NCI-H2196 (cell line): ENCODE data around the gene EIF6.
"Not testable (repeated sequence)": the region's sequence is repeated elsewhere in the genome, so short reads cannot be mapped to it uniquely, and the experiment has no call there.

Experiments used
- DNase-seq: peaks from one replicate; lab custom pipeline; 2025; ENCODE audit not compliant: unreplicated experiment; lab: John Stamatoyannopoulos, UW

The EIF6 gene

GRCh38 chr20:35262731-35263531 lies 21.6 kb downstream of the EIF6 start:
- DNase-seq: not testable (repeated sequence)

DNA sequence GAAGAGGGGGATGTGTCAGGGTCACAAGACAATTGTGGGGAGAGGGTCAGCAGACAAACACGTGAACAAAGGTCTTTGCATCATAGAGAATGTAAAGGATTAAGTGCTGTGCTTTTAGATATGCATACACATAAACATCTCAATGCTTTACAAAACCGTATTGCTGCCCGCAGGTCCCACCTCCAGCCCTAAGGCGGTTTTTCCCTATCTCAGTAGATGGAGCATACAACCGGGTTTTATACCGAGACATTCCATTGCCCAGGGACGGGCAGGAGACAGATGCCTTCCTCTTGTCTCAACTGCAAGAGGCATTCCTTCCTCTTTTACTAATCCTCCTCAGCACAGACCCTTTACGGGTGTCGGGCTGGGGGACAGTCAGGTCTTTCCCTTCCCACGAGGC lies 22.3 kb downstream of the EIF6 start:
- not testable (repeated sequence) for DNase-seq

GRCh38 chr20:35260426-35260825 lies 24.1 kb downstream of the EIF6 start:
- DNase-seq: no peak

DNA sequence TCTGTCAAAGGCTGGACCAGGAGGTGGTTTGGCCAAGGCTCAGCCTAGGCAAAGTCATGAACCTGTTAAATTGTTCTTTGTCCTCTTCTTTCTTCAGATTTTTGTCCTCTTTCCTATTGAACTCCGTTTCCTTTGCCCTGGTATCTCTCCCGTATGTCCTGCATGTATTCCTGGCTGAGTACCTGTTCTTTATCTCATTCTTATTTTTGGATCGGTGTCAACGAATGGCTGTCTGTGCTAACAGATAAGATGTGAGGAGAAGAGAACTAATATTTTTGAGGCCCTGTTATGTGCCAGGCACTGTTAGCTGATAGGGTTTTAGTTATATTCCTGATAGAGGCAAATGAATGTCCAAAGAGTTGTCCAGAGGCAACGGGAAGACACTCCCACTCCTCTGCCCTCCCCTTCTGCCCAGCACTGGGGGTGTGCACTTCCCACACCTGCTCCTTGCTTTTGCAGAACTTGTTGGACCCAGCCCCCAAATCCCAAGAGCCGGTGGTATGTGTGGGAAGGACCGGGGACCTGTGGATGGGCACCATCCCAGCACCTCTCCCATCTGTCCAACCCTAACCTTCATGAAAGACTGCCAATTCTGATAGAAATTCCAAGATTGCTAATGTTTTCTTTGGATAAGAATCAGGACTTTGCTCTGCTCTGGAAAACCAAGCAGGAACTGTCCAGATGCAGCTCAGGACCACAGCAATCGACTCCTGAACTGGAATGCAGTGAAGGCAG lies 27.2 kb downstream of the EIF6 start:
- no peak for DNase-seq

- DNase-seq: no peak
Measured at GRCh38 chr20:35254448-35254999, 30.0 kb downstream of the EIF6 start.

DNA sequence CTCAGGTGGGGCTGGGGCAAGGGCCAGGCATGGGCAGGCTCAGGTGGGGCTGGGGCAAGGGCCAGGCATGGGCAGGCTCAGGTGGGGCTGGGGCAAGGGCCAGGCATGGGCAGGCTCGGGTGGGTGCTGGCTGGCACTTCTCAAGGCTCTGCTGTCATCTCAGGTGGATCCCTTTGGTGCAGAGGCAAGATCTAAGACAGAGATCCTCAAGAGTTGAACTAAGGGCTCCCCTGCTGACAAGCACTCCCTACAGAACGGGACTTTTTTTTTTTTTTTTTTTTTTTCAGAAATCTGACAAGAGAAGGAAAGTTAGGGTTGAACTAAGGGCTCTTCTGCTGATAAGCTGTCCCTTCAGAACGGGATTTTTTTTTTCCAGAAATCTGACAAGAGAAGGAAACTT lies 31.6 kb downstream of the EIF6 start:
- no peak for DNase-seq

DNA sequence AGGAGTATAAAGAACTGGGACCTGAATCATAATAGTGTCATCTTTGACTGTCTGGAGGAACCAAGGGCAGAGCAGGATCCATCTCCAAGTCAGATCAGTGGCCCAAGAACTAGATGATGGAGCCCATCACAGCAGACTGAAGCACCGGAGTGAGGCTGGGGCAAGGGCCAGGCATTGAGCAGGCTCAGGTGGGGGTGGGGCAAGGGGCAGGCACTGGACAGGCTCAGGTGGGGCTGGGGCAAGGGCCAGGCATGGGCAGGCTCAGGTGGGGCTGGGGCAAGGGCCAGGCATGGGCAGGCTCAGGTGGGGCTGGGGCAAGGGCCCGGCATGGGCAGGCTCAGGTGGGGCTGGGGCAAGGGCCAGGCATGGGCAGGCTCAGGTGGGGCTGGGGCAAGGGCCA lies 32.0 kb downstream of the EIF6 start:
- DNase-seq: not testable (repeated sequence)

DNA sequence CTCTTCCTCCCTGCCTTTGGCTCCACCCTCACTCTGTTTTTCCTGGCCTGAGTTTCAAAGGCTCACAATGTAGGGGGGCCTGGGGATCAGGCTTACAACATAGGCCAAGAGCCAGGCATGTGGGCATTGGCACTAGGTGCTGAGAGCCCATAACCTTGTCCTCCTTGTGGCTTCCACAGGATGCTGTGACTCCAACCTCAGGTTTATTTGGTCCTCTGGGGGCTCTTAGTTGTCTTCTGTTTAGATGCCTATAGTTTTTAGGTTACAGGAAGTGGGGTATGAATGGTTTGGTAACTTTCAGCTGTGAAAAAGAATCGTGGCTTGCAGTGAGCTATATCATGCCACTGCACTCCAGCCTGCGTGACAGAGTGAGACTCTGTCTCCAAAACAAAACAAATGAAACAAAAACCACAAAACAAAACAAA lies 32.5 kb downstream of the EIF6 start:
- no peak for DNase-seq

- no peak for DNase-seq
Measured at GRCh38 chr20:35251613-35251940, 33.0 kb downstream of the EIF6 start.

- DNase-seq: no peak
Measured at GRCh38 chr20:35248641-35249475, 35.7 kb downstream of the EIF6 start.

DNA sequence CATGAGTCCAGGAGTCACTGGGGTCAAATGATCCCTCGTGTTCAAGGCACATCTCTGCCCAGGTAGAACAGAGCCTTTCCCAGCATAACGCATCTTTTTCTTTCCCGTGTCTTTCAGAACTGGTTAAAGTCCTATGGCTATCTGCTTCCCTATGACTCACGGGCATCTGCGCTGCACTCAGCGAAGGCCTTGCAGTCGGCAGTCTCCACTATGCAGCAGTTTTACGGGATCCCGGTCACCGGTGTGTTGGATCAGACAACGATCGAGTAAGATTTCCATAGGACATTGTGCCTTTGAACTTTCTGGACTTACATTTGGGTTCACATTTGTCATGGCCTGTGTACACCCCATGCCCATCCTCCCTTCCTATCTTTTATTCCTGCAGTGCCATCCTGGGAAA lies 37.8 kb downstream of the EIF6 start:
- no peak for DNase-seq

- DNase-seq: no peak
Measured at GRCh38 chr20:35243986-35244385, 40.6 kb downstream of the EIF6 start.

- no peak for DNase-seq
Measured at GRCh38 chr20:35243317-35243716, 41.3 kb downstream of the EIF6 start.

DNA sequence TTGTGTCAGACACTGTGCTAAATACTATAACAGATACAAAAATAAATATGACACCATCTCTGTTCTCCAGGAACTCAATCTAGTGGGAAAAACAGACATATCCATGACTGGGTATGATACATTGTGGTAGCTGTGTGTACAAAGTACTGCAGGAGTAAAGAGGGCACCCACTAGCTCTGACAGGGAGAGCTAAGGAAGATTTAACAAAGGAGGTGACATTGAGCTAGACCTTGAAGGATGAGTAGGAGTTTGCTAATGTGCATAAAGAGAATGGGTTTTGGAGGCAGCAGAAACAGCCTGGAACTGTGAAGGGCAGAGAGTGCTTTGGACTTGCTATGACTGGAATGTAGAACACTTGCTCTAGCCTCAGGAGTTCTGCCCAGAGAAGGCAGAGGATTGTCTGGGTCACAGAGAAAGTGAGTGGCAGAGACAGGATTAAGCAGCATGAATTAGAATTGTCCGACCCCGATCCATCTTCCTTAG lies 43.7 kb downstream of the EIF6 start:
- no peak for DNase-seq

DNA sequence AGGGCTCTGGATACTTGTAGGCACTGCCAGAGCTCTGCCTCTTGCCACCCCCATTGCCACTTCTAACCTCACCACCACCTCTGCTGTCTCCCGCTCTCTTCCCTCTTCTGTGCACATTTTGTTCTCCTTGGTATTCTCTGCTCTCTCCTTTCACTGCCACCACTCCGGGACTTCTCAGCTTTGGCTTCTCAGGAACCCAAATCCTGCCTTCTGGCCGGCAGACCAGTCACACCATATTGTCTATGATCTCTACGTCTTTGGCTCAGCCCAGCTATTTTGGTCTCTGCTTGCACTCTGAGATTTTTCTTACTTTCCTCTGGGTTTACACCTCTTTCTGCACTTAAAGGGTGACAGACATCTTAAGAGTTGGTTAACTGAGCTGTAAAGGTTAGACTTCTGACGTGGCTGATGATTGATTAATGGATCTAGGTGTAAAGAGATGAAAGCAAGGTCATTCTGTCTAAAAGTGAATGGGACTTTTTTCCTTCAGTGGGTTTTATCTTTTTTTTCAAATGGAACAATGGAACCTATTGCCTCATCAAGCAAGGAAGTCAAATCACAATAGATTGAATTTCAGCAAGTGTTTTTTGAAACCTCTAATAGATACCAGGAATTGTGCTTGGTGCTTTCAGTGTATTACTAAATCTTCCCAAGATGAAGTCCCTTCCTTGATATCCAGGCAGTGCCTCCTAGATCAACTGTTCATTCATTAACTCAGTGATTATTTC lies 44.3 kb downstream of the EIF6 start:
- no peak for DNase-seq

DNA sequence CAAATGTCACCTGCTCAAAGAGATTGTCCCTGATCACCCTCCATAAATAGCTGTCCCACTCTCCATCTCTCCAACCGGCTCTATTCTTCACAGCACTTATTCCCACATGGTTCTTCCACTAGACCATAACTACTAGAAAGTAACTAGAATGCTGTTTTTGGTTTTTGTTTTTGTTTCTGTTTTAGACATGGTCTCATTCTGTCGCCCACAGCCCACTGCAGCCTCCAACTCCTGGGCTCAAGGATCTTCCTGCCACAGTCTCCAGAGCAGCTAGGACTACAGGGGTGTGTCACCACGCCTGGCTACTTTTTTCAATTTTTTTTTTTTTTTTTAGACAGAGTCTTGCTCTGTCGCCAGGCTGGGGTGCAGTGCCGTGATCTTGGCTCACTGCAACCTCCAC lies 45.8 kb downstream of the EIF6 start:
- DNase-seq: no peak

DNA sequence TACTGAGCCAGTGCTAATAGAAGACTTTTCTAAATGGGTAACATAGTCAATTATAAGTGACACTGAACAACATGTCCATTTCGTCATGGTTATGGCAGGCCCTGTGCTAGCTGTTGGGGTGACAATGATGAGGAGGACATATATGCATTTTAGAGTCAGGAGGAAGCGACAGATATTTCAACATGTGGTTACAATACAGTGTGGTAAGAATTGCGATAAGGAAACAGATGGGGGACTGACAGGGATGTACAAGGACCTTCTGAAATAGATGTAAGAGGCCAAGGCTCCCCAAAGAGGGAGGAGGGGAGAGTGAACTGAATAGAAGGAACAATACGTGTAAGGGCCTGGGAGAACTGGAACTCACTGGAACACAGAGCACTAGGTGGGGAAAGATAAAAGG lies 46.4 kb downstream of the EIF6 start:
- no peak for DNase-seq

- no peak for DNase-seq
Measured at GRCh38 chr20:35237486-35237885, 47.1 kb downstream of the EIF6 start.

GRCh38 chr20:35235881-35236280 lies 48.7 kb downstream of the EIF6 start:
- DNase-seq: no peak

DNA sequence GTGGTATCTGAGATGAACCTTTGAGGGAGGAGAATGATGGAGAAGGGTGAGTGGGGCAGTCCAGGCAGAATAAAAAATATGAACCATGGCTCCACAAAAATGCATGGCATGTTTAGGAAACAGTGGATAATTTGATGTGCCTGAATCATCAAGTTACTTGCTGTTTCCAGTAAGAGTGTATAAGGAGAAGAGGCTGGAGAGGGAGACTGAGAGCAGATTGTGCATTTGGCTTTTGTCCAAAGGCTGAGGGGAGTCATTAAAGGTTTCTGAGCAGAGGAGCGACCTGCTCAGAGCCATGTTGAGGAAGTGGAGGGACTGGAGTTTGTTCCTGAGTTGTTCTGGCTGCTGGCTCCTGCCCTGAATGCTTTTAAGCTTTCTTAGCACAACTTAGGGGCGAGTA lies 52.0 kb downstream of the EIF6 start:
- peak; percentile 22 for DNase-seq
